ENCODE data around the gene KAT2B. TPM values are rescaled to one million over a fixed set of nuclear protein-coding genes. Genes with fewer than 3 reads are reported as not detected.

Gene KAT2B
- total and polyA plus RNA-seq, 5 donors: 20.9 to 71.5 (median 71.0) TPM

DNA sequence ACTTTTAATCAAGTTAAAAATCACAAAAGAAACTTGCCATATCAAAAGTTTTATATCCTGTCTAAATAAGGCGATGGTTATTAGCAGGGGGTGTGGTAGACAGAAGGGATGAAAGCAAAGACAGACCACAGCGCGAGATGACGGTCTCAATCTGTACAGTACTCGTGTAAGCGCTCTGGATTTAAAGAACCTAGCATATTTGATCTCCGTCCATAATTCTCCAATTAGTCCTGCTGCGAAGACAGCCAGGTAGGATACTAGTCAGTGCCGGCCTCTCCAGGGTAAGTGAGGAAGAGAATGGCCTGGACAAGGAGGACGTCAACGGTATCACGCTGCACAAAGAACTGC lies 145.1 kb downstream of the KAT2B start:
- H3K9me3 ChIP-seq (ENCODE audit: control insufficient read depth, low read length): no peaks in the 10 kb centered on the region
- DNase-seq (peak in 1 of 3 donors; percentile 22), ATAC-seq (no peak)
- intact Hi-C loops (cut with DNase I): loop anchor here in 3 of 4 donors (5.0 to 10.0 kb wide), 3 partner anchors 148 to 241 kb away; partner anchors contain the start of gene RAB5A (in 2 of the 3)
- no peaks in the 10 kb centered on the region for H3K27me3 ChIP-seq (ENCODE audit: control insufficient read depth, insufficient read depth)
- H3K4me3 ChIP-seq (ENCODE audit: low read length): peak overlapping the region; percentile 62
- no peak overlapping the region for H3K27ac ChIP-seq (ENCODE audit: low read length)
- H3K4me1 ChIP-seq (ENCODE audit: control insufficient read depth, insufficient read depth, low read length): no peaks in the 10 kb centered on the region
- 4% methylated on average over 12 of the region's 12 CpGs for WGBS

DNA sequence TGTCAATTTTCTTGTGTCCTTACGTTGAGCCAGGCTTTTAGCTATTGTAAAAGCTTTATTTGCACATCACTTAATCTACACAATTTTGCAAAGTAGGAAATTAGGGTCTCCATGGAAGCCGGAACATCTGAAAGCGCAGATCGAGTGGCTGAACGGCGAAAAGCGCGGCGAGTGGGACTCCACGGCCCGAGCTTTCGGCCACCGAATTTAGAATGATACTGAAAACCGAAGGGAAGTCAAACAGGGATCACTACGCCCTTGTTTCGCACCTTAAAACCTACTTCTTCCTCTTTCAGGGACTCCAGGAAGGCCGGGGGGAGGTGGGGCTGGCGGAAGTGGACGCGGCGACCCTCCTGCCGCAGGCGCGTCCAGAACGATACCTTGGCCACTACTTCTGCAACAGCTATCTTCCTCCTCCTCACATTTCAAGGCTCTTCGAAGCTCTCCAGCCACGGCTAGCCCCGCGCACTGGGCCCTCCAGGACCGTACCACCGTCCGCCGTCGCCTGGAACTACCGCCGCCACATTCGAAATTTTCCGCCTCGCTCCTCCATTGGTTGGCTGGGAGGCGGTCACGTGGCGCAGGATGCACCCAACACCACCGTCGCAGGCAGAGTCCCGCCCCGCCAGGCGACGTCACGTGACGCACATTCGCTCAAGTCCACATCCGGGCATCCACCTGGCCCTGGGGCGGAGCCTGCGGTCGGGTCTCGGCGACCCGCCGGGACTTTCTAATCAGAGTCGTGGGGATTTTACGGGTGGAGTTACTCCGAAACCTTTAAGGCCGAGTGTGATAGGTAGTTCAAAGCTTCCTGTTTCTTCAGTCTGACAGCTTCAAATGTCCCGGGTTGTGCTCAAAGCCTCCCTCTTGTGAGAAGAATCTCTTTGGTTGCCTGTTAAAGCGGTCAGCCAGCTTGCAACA lies 145.7 kb downstream of the KAT2B start, which contains the start of gene SGO1:
Gene SGO1 (minus strand): TSS at position 528 of the 921 bp plus-strand sequence. CDS start 2,179 bp downstream, outside the sequence.
- WGBS: under 1% methylated on average over 65 of the region's 65 CpGs
- no peaks in the 10 kb centered on the region for H3K27me3 ChIP-seq (ENCODE audit: control insufficient read depth, insufficient read depth)
- peak within 1 kb of the TSS; percentile 81 for H3K27ac ChIP-seq (ENCODE audit: low read length)
- intact Hi-C loops (cut with DNase I): loop anchor here in 3 of 4 donors (5.0 to 10.0 kb wide), 3 partner anchors 149 to 241 kb away; partner anchors contain the start of gene RAB5A (in 2 of the 3)
- ATAC-seq (peak; percentile 100), DNase-seq (peak; percentile 99 to 100 (median 100))
- H3K4me3 ChIP-seq (ENCODE audit: low read length): peak within 1 kb of the TSS; percentile 62
- H3K4me1 ChIP-seq (ENCODE audit: control insufficient read depth, insufficient read depth, low read length): no peaks in the 10 kb centered on the region
- H3K9me3 ChIP-seq (ENCODE audit: control insufficient read depth, low read length): no peaks in the 10 kb centered on the region

- Histone ChIP-seq H3K4me1 (ENCODE audit: control insufficient read depth, insufficient read depth, low read length) (no peaks in the 10 kb centered on the region), H3K27me3 (ENCODE audit: control insufficient read depth, insufficient read depth) (no peaks in the 10 kb centered on the region), H3K27ac (ENCODE audit: low read length) (peak overlapping the region; percentile 81), H3K4me3 (ENCODE audit: low read length) (peak overlapping the region; percentile 62), H3K9me3 (ENCODE audit: control insufficient read depth, low read length) (no peaks in the 10 kb centered on the region)
- 2% methylated on average over 9 of the region's 9 CpGs for WGBS
- no peak for DNase-seq
- ATAC-seq: peak in 1 of 2 donors; percentile 10
- intact Hi-C loops (cut with DNase I): loop anchor here in 3 of 4 donors (5.0 to 10.0 kb wide), 3 partner anchors 149 to 242 kb away; partner anchors contain the start of gene RAB5A (in 2 of the 3)
Measured at GRCh38 chr3:20186600-20187004, 146.4 kb downstream of the KAT2B start.

DNA sequence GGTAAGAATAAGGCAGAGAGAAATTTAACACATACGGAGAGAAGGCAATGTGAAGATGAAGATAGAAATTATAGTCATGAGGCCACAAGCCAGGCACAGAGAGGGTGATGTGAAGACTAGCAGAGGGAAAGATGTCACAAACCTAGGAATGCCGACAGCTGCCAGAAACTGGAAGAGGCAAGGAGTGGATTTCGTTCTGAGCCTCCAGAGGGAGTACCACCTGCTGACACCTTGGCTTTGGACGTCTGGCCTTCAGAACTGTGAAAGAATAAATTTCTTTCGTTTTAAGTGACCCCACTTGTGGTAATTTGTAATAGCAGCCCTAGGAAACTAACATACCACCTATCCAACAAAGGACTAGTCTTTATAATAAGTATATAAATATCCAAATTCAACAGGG lies 150.7 kb downstream of the KAT2B start:
- no peaks in the 10 kb centered on the region for H3K9me3 ChIP-seq (ENCODE audit: control insufficient read depth, low read length)
- no peaks in the 10 kb centered on the region for H3K4me1 ChIP-seq (ENCODE audit: control insufficient read depth, insufficient read depth, low read length)
- no peak overlapping the region for H3K4me3 ChIP-seq (ENCODE audit: low read length)
- H3K27me3 ChIP-seq (ENCODE audit: control insufficient read depth, insufficient read depth): no peaks in the 10 kb centered on the region
- 59% methylated on average over 5 of the region's 5 CpGs for WGBS
- DNase-seq (no peak), ATAC-seq (no peak)
- no peak overlapping the region for H3K27ac ChIP-seq (ENCODE audit: low read length)
- intact Hi-C loops (cut with DNase I): no loop called here

DNA sequence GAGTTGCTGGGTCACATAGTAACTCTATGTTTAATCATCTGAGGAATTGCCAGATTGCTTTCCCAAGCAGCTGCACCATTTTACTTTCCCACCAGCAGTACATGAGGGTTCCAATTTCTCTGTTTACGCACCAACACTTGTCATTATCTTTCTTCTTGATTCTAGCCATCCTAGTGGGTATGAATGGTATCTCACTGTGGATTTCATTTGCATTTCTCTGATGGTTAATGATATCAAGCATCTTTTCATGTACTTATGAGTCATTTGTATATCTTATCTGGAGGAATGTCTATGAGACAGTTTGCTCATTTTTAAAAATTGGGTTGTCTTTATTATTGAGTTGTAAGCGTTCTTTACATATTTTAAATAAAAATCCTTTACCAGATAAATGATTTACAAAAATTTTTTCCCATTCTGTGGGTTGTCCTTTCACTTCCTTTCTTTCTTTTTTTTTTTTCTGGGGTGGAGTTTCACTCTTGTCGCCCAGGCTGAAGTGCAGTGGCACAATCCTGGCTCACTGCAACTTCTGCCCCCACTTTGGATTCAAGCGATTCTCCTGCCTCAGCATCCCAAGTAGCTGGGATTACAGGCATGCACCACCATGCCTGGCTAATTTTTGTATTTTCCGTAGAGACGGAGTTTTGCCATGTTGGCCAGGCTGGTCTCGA lies 154.7 kb downstream of the KAT2B start:
- DNase-seq (no peak), ATAC-seq (no peak)
- Histone ChIP-seq H3K27me3 (ENCODE audit: control insufficient read depth, insufficient read depth) (no peaks in the 10 kb centered on the region), H3K4me3 (ENCODE audit: low read length) (no peak overlapping the region), H3K9me3 (ENCODE audit: control insufficient read depth, low read length) (no peaks in the 10 kb centered on the region), H3K27ac (ENCODE audit: low read length) (no peak overlapping the region), H3K4me1 (ENCODE audit: control insufficient read depth, insufficient read depth, low read length) (no peaks in the 10 kb centered on the region)
- 91% methylated on average over 7 of the region's 7 CpGs for WGBS
- intact Hi-C loops (cut with DNase I): no loop called here

DNA sequence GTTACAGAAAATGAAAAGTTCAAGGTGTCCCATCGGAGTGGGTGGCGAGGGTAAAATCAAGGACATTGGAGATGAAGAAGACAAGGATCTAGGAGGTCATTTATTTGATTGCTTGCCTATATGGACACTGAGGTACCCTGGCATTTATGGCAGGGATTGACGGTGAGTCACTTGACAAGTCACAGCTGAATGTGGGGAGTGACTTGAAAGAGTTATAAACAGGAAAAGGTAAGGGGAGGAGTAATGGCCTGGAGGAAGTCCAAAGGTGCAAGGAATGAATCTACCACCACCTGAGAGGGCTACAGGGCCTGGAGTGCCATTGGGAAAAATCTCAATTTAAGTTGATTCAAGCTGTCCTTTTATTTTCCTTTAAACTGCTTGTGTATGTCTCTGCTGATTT lies 157.5 kb downstream of the KAT2B start:
- no peak for ATAC-seq
- no peaks in the 10 kb centered on the region for H3K27me3 ChIP-seq (ENCODE audit: control insufficient read depth, insufficient read depth)
- WGBS: 91% methylated on average over 3 of the region's 3 CpGs
- H3K9me3 ChIP-seq (ENCODE audit: control insufficient read depth, low read length): no peaks in the 10 kb centered on the region
- no peak overlapping the region for H3K4me3 ChIP-seq (ENCODE audit: low read length)
- no peaks in the 10 kb centered on the region for H3K4me1 ChIP-seq (ENCODE audit: control insufficient read depth, insufficient read depth, low read length)
- intact Hi-C loops (cut with DNase I): no loop called here
- no peak overlapping the region for H3K27ac ChIP-seq (ENCODE audit: low read length)
- DNase-seq: no peak

- DNase-seq: no peak
- no peak for ATAC-seq
- H3K9me3 ChIP-seq (ENCODE audit: control insufficient read depth, low read length): no peaks in the 10 kb centered on the region
- H3K27me3 ChIP-seq (ENCODE audit: control insufficient read depth, insufficient read depth): no peaks in the 10 kb centered on the region
- intact Hi-C loops (cut with DNase I): no loop called here
- H3K4me3 ChIP-seq (ENCODE audit: low read length): no peak overlapping the region
- H3K4me1 ChIP-seq (ENCODE audit: control insufficient read depth, insufficient read depth, low read length): no peaks in the 10 kb centered on the region
- no peak overlapping the region for H3K27ac ChIP-seq (ENCODE audit: low read length)
Measured at GRCh38 chr3:20201143-20201542, 160.9 kb downstream of the KAT2B start.

Small RNAs within 50 kb of the gene (microRNA-seq; reads per million reads assigned to microRNA genes)
- gene MIR3135A: 0 reads per million in 2 donors

Other genes with a start within 250 kb of the KAT2B start
- 1 to 10 TPM in 1 of 4 donors, under 1 TPM in 2, not detected in 1; 0.26 to 1.4 (median 0.50) TPM for gene EFHB, start 106.2 kb upstream of the KAT2B start, total RNA-seq
- 2.2 TPM for gene EFHB, start 106.2 kb upstream of the KAT2B start, polyA plus RNA-seq
- gene RAB5A, start 93.3 kb upstream of the KAT2B start, total RNA-seq: 10 to 100 TPM; 45.2 to 71.3 (median 47.9) TPM
- gene RAB5A, start 93.3 kb upstream of the KAT2B start, polyA plus RNA-seq: 32.5 TPM
- gene PP2D1, start 28.2 kb upstream of the KAT2B start, total RNA-seq: not detected
- gene PP2D1, start 28.2 kb upstream of the KAT2B start, polyA plus RNA-seq: not detected
- under 1 TPM; 0.20 to 0.43 (median 0.24) TPM for gene SGO1, start 145.8 kb downstream of the KAT2B start, total RNA-seq
- gene SGO1, start 145.8 kb downstream of the KAT2B start, polyA plus RNA-seq: not detected